Transverse colon (tissue), 4 donors: ENCODE results near the gene FAR2. TPM values are rescaled to one million over a fixed set of nuclear protein-coding genes. Genes with fewer than 3 reads are reported as not detected.

Source experiments
- DNase-seq: peaks from one replicate; pipeline ENCODE4 v3.0.0-alpha.2; 2019
- H3K27ac ChIP-seq, 4 donors: fragments of 200-600 bp; sonication (generic); 2 replicates each; pipeline ENCODE4 v1.5.1; 2016 to 2018; ENCODE audit warnings: inconsistent platforms in 4 of 4
- H3K27me3 ChIP-seq: fragments of 200-600 bp; sonication (generic); 2 replicates; pipeline ENCODE4 v1.5.1; 2017; ENCODE audit warnings: inconsistent platforms
- H3K36me3 ChIP-seq, 4 donors: fragments of 200-600 bp; sonication (generic); 2 replicates each; pipeline ENCODE4 v1.5.1; 2017 to 2019; ENCODE audit warnings: inconsistent platforms in 4 of 4
- H3K4me1 ChIP-seq, 4 donors: fragments of 200-600 bp; sonication (generic); 2 replicates each; pipeline ENCODE4 v1.5.1; 2017 to 2020; ENCODE audit warnings: inconsistent platforms in 4 of 4
- H3K4me3 ChIP-seq, 4 donors: fragments of 200-600 bp; sonication (generic); 1 replicate in 1 of 4; 2 replicates in 3 of 4; pipeline versions ENCODE4 v1.5.1 to v1.6.1; 2017 to 2019; ENCODE audit warnings: inconsistent platforms in 4 of 4
- H3K9me3 ChIP-seq, 2 donors: fragments of 200-600 bp; sonication (generic); 2 replicates each; pipeline ENCODE4 v1.5.1; 2017 to 2019; ENCODE audit warnings: inconsistent platforms in 2 of 2
- CTCF ChIP-seq, 5 experiments: fragments of 200-600 bp in 3 of 5; fragments of 450-650 bp in 2 of 5; sonication (generic) in 3 of 5; IDR thresholded peaks; 1 replicate in 2 of 5; 2 replicates in 3 of 5; pipeline ENCODE4 v1.5.1; 2016 to 2017; ENCODE audit warnings: antibody characterized with exemption in 5 of 5, inconsistent platforms in 3 of 5, mild to moderate bottlenecking in 2 of 5, moderate library complexity in 1 of 5
- EP300 ChIP-seq: sonication (generic); formaldehyde crosslinking; IDR thresholded peaks from one replicate; pipeline ENCODE4 v1.6.1; 2017; ENCODE audit warnings: antibody characterized with exemption, low read depth
- POLR2A ChIP-seq: fragments of 450-650 bp; IDR thresholded peaks from one replicate; pipeline ENCODE4 v1.6.1; 2016; ENCODE audit warnings: antibody characterized with exemption, mild to moderate bottlenecking, moderate library complexity
- POLR2AphosphoS5 ChIP-seq, 3 donors: sonication (generic); formaldehyde crosslinking; IDR thresholded peaks; one replicate each; pipeline ENCODE4 v1.6.1; 2016; ENCODE audit warnings: antibody characterized with exemption in 3 of 3
- WGBS, 2 donors: methylation state at CpG; one replicate each; pipeline ENCODE4 v1.1.5; 2018; ENCODE audit warnings: low coverage in 1 of 2; 5-methylcytosine and 5-hydroxymethylcytosine counted together
- in situ Hi-C, 4 donors: fragments of 200-750 bp; cut with MboI; loops; one replicate each; pipeline versions ENCODE4 v1.15.0 to v1.15.1; 2017; ENCODE audit warnings: low sequenced_read_pairs in 3 of 4, low pct_ligation_motif_present in 1 of 4, low pct_unique_long_range_greater_than_20kb in 1 of 4
- intact Hi-C: fragments of 100-400 bp; cut with DNase I; formaldehyde crosslinking; loops from one replicate; pipeline ENCODE4 v1.15.1; 2023; ENCODE audit warnings: low total_unique reads
- total RNA-seq, 4 donors: library from RNA; depleted of rRNA; stranded (reverse); fragments of >200 nt; gene quantifications; one replicate each; pipeline ENCODE4 v1.1.0, GENCODE V29; 2016

Gene FAR2
- total RNA-seq, 4 donors from 2014 or later, result 57.6 to 72.7 (median 65.7) TPM

- TF ChIP-seq POLR2AphosphoS5 (IDR thresholded peaks at IDR 0.05), result no peak
- TF ChIP-seq POLR2A, result no peak
- TF ChIP-seq EP300, result no peak
- no peak for TF ChIP-seq CTCF (IDR thresholded peaks at IDR 0.05)
- no peaks in the 10 kb centered on the region for H3K27me3 ChIP-seq
- intact Hi-C loops, result no loop called here
- in situ Hi-C loops, result no loop called here
- DNase-seq, result no peak
- WGBS, 2 donors, result 67 to 68% methylated on average over 3 to 9 of the region's 9 CpGs
- H3K9me3 ChIP-seq, result no peaks in the 10 kb centered on the region
- H3K27ac ChIP-seq, result no peak overlapping the region
- no peak overlapping the region for H3K4me3 ChIP-seq
- peaks cover 0 to 12% (median 4%) of the 10 kb centered on the region in 4 donors for H3K4me1 ChIP-seq
- no peaks in the 10 kb centered on the region for H3K36me3 ChIP-seq
Measured at GRCh38 chr12:29228474-29229157, 79.5 kb downstream of the FAR2 start.

GRCh38 chr12:29229158-29229505 is 80.1 kb downstream of the FAR2 start:
- TF ChIP-seq CTCF (IDR thresholded peaks at IDR 0.05), result no peak
- no peak for TF ChIP-seq POLR2A
- no peak for TF ChIP-seq EP300
- no peak for TF ChIP-seq POLR2AphosphoS5 (IDR thresholded peaks at IDR 0.05)
- 86 to 94% methylated on average over 2 of the region's 2 CpGs for WGBS, 2 donors
- Histone ChIP-seq H3K27ac (no peak overlapping the region), H3K4me1 (peaks cover 0 to 12% (median 4%) of the 10 kb centered on the region in 4 donors), H3K36me3 (no peaks in the 10 kb centered on the region), H3K4me3 (no peak overlapping the region), H3K9me3 (no peaks in the 10 kb centered on the region), H3K27me3 (no peaks in the 10 kb centered on the region)
- in situ Hi-C loops, result no loop called here
- intact Hi-C loops, result no loop called here
- no peak for DNase-seq

GRCh38 chr12:29229937-29230336 is 80.9 kb downstream of the FAR2 start:
- TF ChIP-seq EP300, result no peak
- no peak for TF ChIP-seq POLR2AphosphoS5 (IDR thresholded peaks at IDR 0.05)
- TF ChIP-seq CTCF (IDR thresholded peaks at IDR 0.05), result no peak
- TF ChIP-seq POLR2A, result no peak
- in situ Hi-C loops (no loop called here), intact Hi-C loops (no loop called here)
- DNase-seq, result no peak
- no peak overlapping the region for H3K4me3 ChIP-seq
- 85 to 100% methylated on average over 2 to 3 of the region's 3 CpGs for WGBS, 2 donors
- H3K27ac ChIP-seq, result no peak overlapping the region
- H3K27me3 ChIP-seq, result no peaks in the 10 kb centered on the region
- no peaks in the 10 kb centered on the region for H3K36me3 ChIP-seq
- no peaks in the 10 kb centered on the region for H3K9me3 ChIP-seq
- H3K4me1 ChIP-seq, result peaks cover 0 to 12% (median 4%) of the 10 kb centered on the region in 4 donors

GRCh38 chr12:29230800-29231560 is 81.9 kb downstream of the FAR2 start:
- in situ Hi-C loops (no loop called here), intact Hi-C loops (no loop called here)
- no peak overlapping the region for H3K4me3 ChIP-seq
- no peak for DNase-seq
- H3K36me3 ChIP-seq, result no peaks in the 10 kb centered on the region
- 75 to 82% methylated on average over 2 of the region's 2 CpGs for WGBS, 2 donors
- no peaks in the 10 kb centered on the region for H3K27me3 ChIP-seq
- TF ChIP-seq CTCF (IDR thresholded peaks at IDR 0.05), result no peak
- TF ChIP-seq EP300, result no peak
- no peak for TF ChIP-seq POLR2A
- no peak for TF ChIP-seq POLR2AphosphoS5 (IDR thresholded peaks at IDR 0.05)
- peaks cover 0 to 3% (median 0%) of the 10 kb centered on the region in 4 donors for H3K4me1 ChIP-seq
- H3K27ac ChIP-seq, result no peak overlapping the region
- H3K9me3 ChIP-seq, result no peaks in the 10 kb centered on the region
